C4-2B (cell line): Measurements from ENCODE around the gene PBX4.

Experiments used
- CTCF ChIP-seq: fragments of 450-650 bp; conservative IDR thresholded peaks from 2 replicates; pipeline ENCODE4 v1.5.1; 2017; ENCODE audit warnings: mild to moderate bottlenecking
- ZFX ChIP-seq: fragments of 450-650 bp; IDR thresholded peaks from 2 replicates; pipeline ENCODE4 v1.6.1; 2017

- TF ChIP-seq CTCF, result no peak
- no peak for TF ChIP-seq ZFX
Observed at GRCh38 chr19:19591133-19591825, 27.2 kb downstream of the PBX4 start.
